HepG2 (cell line): ENCODE data around the gene RNU7-1. TPM values are rescaled to one million over a fixed set of nuclear protein-coding genes. Genes with fewer than 3 reads are reported as not detected.

Experiments used
- CCDC6 ChIP-seq: sonication (generic); formaldehyde crosslinking; IDR thresholded peaks from 2 replicates; pipeline ENCODE4 v1.8.1; 2022; ENCODE audit warnings: mild to moderate bottlenecking, missing genetic modification reagents, moderate library complexity
- GMEB2 ChIP-seq: IDR thresholded peaks from 2 replicates; pipeline ENCODE4 v1.6.1; 2016; ENCODE audit warnings: missing biosample characterization, missing genetic modification reagents, low read depth
- HNRNPLL ChIP-seq: fragments of 200-400 bp; formaldehyde crosslinking; IDR thresholded peaks from 2 replicates; pipeline ENCODE4 v1.6.1; 2017; ENCODE audit warnings: mild to moderate bottlenecking, low read depth, low read length; ENCODE audit not compliant: poor library complexity, severe bottlenecking
- JUND ChIP-seq: sonication (generic); formaldehyde crosslinking; IDR thresholded peaks from 2 replicates; pipeline ENCODE4 v1.8.0; 2022; ENCODE audit warnings: mild to moderate bottlenecking, missing genetic modification reagents
- KAT8 ChIP-seq: IDR thresholded peaks from 2 replicates; pipeline ENCODE4 v1.6.1; 2016; ENCODE audit warnings: missing genetic modification reagents, missing compliant biosample characterization
- NONO ChIP-seq, 2 experiments: fragments of 450-650 bp in 1 of 2; sonication (generic) in 1 of 2; formaldehyde crosslinking in 1 of 2; IDR thresholded peaks in 1 of 2; conservative IDR thresholded peaks in 1 of 2; 2 replicates each; pipeline versions ENCODE4 v1.6.1 to v1.8.0; 2017 to 2022; ENCODE audit warnings: mild to moderate bottlenecking in 1 of 2, missing genetic modification reagents in 1 of 2, moderate library complexity in 1 of 2
- PAF1 ChIP-seq: IDR thresholded peaks from 2 replicates; pipeline ENCODE4 v1.6.1; 2016; ENCODE audit warnings: missing genetic modification reagents, missing compliant biosample characterization
- PRDM10 ChIP-seq: sonication (generic); formaldehyde crosslinking; IDR thresholded peaks from 2 replicates; pipeline ENCODE4 v1.4.0; 2020; ENCODE audit warnings: low read depth, missing genetic modification reagents
- ZNF414 ChIP-seq: sonication (generic); formaldehyde crosslinking; IDR thresholded peaks from 2 replicates; pipeline ENCODE4 v1.5.0; 2020; ENCODE audit warnings: missing genetic modification reagents
- ZNF772 ChIP-seq: sonication (generic); formaldehyde crosslinking; IDR thresholded peaks from 2 replicates; pipeline ENCODE4 v1.5.0; 2020; ENCODE audit warnings: mild to moderate bottlenecking, missing genetic modification reagents
- ZSCAN9 ChIP-seq: IDR thresholded peaks from 2 replicates; pipeline ENCODE4 v1.6.1; 2016; ENCODE audit warnings: borderline replicate concordance
- polyA plus RNA-seq, 8 experiments: library from polyadenylated mRNA; depleted of rRNA in 3 of 8; stranded (reverse) in 7 of 8; unstranded in 1 of 8; fragments of >200 nt; fragmentation: Illumina TruSeq in 4 of 8; extraction: Trizol in 4 of 8; gene quantifications; 2 replicates each; pipeline versions ENCODE4 v1.2.1 to v1.2.3, GENCODE V29; 2011 to 2016; ENCODE audit warnings: low read depth in 4 of 8, missing spikeins in 1 of 8, mixed read lengths in 1 of 8; ENCODE audit not compliant: insufficient read depth in 1 of 8
- total RNA-seq, 5 experiments: library from RNA; depleted of rRNA; stranded (reverse); fragments of >200 nt; fragmentation: Illumina TruSeq; extraction: Trizol; gene quantifications; 2 replicates each; pipeline ENCODE4 v1.2.3, GENCODE V29; 2016; ENCODE audit warnings: low read depth in 1 of 5
- TF ChIP-seq, protein P1 (sequence below): sonication (generic); formaldehyde crosslinking; IDR thresholded peaks from 2 replicates; pipeline ENCODE4 v1.8.0; 2022; ENCODE audit warnings: missing genetic modification reagents, mild to moderate bottlenecking, moderate library complexity, borderline replicate concordance
- TF ChIP-seq, protein P2 (sequence below): sonication (generic); formaldehyde crosslinking; IDR thresholded peaks from 2 replicates; pipeline ENCODE4 v1.4.0; 2020; ENCODE audit warnings: mild to moderate bottlenecking, missing genetic modification reagents, borderline replicate concordance

Gene RNU7-1
- total and polyA plus RNA-seq, 2 of the 13 experiments (the other 11 are each of a cell fraction or from before 2014, with no cell fraction given), result not detected

GRCh38 chr12:6937481-6938352 is 5.9 kb upstream of the RNU7-1 start (continued):
- no peak for TF ChIP-seq ZSCAN9 (CRISPR knock-in tag)
- peak; percentile 72; the same call in 1 of the 2 replicates for TF ChIP-seq ZNF772 (CRISPR knock-in tag)
- peak; percentile 90 for TF ChIP-seq GMEB2
- peak; percentile 99 for TF ChIP-seq HNRNPLL
- peak; percentile 94; the same call in 1 of the 2 replicates for TF ChIP-seq CCDC6 (CRISPR knock-in tag)
- TF ChIP-seq, protein P1, sequence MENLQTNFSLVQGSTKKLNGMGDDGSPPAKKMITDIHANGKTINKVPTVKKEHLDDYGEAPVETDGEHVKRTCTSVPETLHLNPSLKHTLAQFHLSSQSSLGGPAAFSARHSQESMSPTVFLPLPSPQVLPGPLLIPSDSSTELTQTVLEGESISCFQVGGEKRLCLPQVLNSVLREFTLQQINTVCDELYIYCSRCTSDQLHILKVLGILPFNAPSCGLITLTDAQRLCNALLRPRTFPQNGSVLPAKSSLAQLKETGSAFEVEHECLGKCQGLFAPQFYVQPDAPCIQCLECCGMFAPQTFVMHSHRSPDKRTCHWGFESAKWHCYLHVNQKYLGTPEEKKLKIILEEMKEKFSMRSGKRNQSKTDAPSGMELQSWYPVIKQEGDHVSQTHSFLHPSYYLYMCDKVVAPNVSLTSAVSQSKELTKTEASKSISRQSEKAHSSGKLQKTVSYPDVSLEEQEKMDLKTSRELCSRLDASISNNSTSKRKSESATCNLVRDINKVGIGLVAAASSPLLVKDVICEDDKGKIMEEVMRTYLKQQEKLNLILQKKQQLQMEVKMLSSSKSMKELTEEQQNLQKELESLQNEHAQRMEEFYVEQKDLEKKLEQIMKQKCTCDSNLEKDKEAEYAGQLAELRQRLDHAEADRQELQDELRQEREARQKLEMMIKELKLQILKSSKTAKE (CRISPR knock-in tag), result no peak
- TF ChIP-seq, protein P2, sequence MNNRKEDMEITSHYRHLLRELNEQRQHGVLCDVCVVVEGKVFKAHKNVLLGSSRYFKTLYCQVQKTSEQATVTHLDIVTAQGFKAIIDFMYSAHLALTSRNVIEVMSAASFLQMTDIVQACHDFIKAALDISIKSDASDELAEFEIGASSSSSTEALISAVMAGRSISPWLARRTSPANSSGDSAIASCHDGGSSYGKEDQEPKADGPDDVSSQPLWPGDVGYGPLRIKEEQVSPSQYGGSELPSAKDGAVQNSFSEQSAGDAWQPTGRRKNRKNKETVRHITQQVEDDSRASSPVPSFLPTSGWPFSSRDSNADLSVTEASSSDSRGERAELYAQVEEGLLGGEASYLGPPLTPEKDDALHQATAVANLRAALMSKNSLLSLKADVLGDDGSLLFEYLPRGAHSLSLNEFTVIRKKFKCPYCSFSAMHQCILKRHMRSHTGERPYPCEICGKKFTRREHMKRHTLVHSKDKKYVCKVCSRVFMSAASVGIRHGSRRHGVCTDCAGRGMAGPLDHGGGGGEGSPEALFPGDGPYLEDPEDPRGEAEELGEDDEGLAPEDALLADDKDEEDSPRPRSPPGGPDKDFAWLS, result peak; percentile 39; the same call in 1 of the 2 replicates
- TF ChIP-seq ZNF414 (CRISPR knock-in tag), result peak; percentile 91
- TF ChIP-seq NONO (IDR thresholded peaks at IDR 0.05), result no peak
- TF ChIP-seq NONO (CRISPR knock-in tag; conservative IDR thresholded peaks at IDR 0.05), result peak; percentile 94
- TF ChIP-seq KAT8 (CRISPR knock-in tag), result peak; percentile 97
- 0 out of 2 replicates have a peak, but pooled peaks have one; percentile 51 for TF ChIP-seq PRDM10
- TF ChIP-seq PAF1, result peak; percentile 90; the same call in 1 of the 2 replicates
- peak; percentile 32; the same call in 1 of the 2 replicates for TF ChIP-seq JUND (CRISPR knock-in tag)
